Activated T-cell treated with anti-CD3 and anti-CD28 coated beads for 24 hours (primary cell): ENCODE data around the gene UXS1.
"Not testable (repeated sequence)": the region's sequence is repeated elsewhere in the genome, so short reads cannot be mapped to it uniquely, and the experiment has no call there.

ENCODE experiments used
- DNase-seq: peaks from one replicate; pipeline ENCODE4 v3.0.0-alpha.2; 2020; ENCODE audit warnings: low read depth

The UXS1 gene

DNA sequence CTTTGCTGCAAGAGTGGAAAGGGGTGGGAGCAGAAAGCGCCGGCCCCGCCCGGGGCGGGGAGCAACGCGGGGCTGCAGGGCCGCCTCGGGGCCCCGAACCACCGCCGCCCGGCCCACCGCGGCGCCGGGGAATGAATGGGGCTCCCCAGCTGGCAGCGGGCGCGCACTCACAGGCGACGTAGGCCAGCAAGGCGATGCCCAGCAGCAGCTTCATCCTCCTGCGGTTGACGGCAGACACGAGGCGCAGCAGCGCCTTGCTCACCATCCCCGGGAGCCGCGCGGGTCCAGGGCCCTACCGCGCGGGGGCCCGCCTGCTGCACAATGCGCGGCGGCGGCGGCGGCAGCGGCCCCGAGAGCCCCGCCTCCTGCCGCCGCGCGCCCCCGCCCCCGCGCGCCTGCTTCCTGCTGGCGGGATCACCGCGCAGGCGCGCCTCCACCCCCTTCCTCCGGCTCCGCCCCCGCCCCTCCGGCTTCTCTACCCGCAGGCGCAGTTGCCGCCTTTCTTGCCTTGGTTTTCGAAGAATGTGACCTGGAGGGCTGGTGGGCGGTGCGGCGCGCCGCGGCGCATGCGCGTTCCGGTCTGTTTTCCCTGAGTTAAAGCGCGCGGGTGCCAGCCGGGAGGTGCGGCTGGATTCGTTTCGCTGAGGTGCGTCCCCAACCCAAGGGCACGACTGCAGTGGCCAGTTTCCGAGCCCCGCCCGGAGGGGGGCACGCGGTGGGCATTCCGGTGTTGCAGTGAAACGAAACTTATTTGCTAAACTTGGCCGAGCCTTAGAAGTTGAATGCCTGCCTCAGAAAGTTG lies at the start of gene UXS1:
UXS1 (minus strand) TSS at position 325 of the 802 bp plus-strand sequence; CDS start at position 265, 60 bp downstream.
- peak; percentile 99 for DNase-seq

DNA sequence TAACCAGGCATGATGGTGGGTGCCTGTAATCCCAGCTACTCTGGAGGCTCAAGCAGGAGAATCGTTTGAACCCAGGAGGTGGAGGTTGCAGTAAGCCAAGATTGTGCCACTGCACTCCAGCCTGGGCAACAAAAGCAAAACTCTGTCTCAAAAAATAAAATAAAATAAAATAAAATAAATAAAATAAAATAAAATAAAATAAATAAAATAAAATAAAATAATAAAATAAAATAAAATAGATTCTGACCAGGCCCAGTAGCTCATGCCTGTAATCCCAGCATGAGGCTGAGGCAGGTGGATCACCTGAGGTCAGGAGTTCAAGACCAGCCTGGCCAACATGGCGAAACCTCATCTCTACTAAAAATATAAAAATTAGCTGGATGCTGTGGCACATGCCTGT lies 45.4 kb upstream of the UXS1 start:
- not testable (repeated sequence) for DNase-seq

DNA sequence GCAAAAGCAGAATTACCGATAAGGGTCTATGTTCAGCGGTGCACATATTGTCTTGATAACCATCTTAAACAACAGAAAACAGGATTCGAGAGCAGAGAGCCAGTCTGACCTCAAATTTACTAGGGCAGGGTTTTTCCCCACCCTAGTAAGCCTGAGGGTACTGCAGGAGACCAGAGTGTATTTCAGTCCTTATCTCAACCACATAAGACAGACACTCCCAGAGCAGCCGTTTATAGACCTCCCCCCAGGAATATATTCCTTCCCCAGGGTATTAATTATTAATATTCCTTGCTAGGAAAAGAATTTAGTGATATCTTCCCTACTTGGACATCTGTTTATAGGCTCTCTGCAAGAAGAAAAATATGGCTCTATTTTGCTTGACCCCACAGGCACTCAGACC lies 41.3 kb upstream of the UXS1 start:
- not testable (repeated sequence) for DNase-seq

DNA sequence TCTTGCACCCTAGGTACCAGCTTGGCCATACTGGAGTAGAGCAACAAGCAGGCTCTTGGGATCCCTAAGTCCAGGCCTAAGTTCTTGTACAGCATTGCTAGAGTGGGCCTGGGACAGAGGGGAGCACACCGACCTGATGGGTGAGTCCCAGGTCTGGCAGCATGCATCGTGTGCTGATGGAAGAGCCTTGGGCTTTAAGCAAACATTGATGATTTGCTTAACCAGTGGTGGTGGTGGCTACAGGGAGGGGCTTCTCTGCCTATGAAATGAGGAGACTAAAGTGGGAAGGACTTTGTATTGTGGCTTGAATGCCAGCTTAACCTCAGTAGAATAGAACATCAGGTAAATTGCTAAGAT lies 39.2 kb upstream of the UXS1 start:
- DNase-seq: no peak

DNA sequence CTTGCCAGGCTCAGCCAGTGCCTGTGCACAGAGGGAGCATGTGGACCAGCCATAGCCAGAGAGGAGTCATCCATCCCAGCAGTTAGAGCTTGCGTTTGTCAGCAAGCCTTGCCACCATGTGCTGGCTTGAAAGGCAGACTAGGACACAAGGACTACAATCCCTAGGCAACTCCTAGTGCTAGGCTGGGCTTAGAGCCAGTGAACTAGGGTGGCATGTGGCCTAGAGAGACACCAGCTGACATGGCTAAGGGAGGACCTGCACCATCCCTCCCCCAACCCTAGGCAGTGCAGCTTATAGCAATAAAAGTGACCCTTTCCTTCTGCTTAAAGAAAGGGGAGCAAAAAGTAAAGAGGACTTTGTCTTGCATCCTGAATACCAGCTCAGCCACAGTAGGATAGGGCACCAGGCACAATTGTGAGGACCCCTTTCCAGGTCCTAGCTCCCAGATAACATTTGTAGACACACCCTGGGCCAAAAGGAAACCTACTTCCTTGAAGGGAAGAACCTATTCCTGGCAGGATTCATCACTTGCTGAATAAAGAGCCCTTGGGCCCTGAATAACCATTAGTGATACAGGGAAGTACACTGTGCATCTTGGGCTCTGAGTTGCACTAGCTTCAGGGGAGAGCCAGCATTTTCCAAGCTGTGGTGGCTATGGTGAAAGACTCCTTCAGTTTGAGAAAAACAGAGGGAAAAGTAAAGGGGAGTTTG lies 38.7 kb upstream of the UXS1 start:
- DNase-seq: no peak

GRCh38 chr2:106223347-106223746 lies 29.2 kb upstream of the UXS1 start:
- DNase-seq: no peak

DNA sequence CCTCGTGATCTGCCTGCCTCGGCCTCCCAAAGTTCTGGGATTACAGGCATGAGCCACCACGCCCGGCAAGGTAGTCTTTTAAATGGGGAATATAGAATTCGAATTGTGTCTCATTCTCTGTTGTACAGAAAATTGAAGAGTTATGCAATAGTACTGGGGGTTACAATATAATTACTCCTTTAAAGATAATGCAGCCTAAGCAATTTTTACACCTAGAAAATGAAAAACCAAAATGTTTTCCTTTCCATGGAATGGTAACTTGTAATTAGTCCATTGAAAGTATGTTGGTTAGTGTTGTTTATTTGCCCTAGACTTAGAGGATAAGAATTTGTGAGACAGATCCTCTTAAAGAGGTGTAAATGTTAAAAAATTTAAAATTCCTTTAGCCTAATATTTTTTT lies 28.0 kb upstream of the UXS1 start:
- not testable (repeated sequence) for DNase-seq

DNA sequence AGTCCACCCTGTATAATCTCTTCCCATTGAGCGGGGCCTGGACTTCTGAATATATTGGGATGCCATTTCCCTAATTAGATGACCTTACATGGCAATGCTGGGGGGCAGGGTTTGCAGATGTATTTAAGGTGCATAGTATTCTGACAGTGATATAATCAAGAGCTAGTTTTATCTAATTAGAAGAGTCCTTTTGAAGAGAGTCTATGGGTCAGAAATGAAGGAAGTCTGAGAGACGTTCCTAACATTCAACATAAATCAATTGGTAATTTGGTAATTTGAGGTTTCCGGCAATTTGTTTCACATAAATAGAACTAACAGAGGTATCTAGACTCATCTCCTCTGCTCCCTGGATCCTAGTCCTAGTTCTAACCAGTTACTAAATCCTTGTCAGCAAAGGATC lies 25.7 kb upstream of the UXS1 start:
- no peak for DNase-seq

- not testable (repeated sequence) for DNase-seq
Measured at GRCh38 chr2:106219157-106219556, 25.1 kb upstream of the UXS1 start.

DNA sequence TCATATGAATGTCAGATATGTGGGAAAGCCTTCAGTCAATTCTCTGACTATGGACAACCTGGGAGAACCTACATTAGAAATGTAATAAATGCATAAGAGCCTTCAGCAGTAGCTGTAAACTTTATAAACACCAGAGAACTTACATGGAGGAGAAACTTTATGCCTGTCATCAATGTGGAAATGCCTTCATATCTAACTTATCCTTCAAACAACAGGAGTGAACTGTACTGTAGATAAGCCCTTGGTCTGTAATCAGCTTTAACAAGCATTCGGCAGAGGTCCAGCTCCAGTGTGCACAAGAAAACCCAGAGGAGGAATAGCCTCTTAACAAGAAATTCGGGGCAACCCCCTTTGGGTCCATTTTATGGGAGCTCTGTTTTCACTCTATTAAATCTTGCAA lies 14.8 kb upstream of the UXS1 start:
- no peak for DNase-seq

DNA sequence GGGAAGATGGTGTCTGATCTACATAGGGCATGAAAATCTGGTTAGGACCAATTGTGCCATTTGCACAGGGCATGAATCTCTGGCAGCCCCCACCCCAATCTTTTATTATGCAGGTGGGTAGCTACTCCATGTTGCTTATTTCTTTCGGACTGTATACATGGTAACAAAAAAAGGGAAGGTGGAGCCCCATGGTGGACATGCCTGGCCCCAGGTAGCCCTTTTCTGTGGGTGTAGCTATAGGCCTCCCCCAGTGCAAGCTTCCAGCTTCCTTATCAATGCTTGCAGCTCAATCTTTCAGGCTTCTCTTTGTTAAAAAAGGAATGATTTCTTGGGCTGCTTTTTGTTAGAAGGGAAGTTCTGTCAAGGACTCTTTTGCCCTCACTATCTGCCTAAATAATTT lies 14.3 kb upstream of the UXS1 start:
- no peak for DNase-seq

DNA sequence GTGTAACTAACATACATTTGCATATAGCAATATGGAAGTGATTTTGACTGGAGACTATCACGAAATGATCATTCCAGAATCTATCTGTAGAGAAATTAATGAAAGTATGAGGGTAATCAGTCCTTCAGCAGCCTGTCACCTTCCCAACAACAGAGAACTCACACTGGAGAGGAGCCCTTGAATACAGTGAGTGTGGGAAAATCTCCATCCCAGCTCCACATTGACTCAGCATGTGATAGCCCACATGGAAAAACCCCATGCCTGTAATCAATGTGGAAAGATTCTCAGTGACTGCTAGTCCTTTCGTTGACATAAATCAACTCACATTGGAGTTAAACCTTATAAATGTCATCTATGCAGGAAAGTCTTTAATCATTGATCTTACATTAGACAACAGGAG lies 13.1 kb upstream of the UXS1 start:
- DNase-seq: no peak

DNA sequence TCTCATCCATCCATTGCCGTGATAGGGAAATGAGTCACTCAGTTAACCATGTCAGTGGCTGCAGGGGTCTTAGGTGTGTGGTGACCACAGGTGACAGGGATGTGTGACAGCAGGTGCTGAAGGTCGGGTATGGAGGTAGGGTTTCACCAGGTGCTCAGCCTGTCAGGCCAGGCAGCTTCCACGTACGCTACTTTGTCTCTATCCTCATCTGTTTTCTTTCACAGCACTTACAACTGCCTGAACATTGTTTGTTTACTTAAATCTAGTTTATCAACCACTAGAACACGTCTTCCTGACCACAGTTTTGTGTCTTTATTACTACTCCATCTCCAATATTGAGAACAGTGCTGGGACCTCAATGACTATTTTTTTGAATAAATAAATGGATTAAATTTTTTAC lies 11.4 kb upstream of the UXS1 start:
- no peak for DNase-seq

DNA sequence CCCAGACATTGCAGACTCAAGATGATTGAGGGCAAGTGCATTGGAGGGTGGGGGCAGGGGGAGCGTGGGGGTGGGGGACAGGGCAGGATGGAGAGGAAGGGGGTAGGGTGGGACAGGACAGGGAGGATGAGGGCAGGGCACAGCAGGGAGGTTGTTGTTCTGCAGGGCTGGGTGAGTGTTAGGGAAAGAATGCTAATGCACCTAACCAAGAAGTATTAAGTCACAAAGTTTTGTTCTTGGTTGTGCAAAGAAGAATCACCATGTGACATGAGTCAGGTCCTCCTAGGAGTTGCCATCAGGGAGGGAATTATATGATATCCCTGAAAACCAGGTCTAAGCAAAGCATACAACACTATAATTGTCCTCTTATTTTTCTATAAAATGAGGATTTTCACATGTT lies 10.4 kb upstream of the UXS1 start:
- not testable (repeated sequence) for DNase-seq

DNA sequence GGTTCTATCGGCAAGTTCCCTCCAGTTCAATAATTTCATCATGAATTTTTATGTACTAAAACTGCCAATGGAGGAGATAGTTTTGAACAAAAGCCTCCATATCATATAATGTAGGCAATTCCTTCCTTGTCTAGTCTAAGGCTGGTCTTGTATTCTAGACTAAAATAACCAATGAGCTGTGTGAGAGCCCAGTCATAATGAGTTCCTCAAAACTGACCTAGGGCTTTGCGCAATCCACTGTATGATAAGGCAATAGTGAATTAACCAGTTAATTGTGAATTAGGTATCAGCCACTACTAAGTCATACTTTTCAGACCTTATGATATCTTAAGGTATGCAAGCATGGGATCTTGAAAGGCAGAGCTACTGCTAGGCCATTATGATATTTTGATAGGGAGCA lies 7.6 kb upstream of the UXS1 start:
- no peak for DNase-seq

GRCh38 chr2:106197878-106198277 lies 3.8 kb upstream of the UXS1 start:
- DNase-seq: no peak

DNA sequence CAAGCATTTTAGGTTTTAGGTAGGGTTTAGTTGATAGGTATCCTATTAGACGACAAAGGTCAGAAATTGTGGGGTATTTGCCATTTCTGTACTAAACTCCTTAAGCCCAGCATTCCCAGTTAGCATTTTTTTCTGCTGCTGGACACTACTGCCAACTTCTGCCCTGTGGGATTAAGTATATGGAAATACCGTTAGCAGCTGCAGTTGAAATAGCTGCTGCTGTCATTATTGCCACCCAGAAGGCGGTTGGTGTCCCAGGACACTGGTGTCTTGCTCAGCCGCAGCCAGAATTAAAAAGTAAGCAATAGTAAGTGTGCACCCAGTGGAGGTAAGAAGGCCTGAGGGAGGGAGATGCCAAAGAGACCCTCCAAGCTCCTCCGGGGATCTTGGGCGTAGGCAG lies 1.9 kb upstream of the UXS1 start:
- no peak for DNase-seq

DNA sequence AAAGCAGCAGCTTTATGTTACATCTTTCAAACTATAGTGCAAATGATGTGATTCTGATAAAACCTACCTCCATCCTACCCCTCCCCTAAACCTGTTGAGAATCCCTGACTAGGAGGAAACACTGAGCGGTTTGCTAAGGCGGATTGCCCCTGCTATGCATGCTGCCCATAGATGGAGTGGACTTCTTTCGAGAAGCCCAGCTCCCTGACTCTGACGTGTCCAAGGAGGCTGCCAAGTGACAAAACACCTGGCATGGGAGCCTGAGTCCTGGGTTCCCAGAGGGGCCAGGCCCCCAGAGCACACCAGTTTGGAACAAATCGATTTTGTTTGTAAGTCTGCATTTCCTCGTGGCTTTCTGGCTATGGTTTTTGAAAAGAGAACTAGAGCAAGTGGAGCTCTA lies 1.4 kb upstream of the UXS1 start:
- DNase-seq: no peak

DNA sequence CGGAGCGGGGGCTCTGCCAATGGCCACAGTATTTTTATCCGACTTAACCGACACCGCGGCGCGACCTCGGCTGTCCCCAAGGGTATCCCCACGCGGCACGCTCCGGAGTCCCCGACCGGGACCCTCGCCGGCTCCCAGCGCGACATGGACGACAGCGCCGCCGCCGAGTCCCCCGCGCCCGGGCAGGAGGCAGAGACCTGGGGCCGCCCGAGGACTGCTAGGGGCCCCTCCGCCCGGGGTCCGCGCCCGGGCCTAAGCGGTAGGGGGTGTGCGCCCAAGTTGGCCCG lies 468 bp downstream of the UXS1 start:
- no peak for DNase-seq

DNA sequence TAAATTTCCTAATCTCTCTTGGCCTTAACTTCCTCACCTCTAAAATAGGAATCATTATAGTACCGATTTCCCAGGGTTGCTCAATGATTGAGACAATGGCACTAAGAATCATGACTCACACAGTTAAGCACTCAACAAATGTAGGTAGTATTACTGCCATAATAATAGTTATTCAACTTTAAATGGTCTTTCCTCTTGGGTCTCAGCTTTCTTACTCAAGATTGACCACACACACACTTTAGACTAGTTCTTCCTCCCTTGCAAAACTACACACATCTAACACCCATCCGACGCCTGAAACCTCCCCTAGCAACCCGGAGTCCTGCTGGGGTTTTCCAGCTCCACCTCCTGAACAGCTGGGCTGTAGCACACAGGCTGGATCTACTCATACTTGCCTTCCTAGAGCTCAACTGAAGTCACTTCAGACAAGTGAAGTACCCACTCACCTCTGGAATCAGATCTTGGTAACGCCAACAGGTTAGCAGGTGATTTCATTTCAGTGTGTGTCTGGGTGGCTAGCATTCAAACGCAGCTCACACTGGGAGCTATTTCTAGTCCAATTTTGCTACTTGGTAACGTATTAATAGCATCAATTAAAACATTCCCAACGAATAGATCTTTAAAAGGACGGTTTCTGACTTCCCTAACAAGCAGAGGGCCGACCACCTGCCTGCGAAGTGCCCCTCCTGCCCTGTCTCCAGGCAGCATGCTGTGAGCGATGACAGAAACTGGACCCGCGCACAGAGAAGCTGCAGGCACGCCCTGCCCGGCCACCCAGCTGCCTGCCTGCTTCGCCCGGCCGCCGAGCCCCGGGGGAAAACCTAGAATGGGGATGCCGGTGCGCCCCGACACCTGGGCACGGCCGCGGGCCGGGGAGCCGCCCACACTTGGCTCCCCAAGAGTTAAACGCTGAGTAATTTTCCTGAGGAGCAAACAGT lies 1.1 kb downstream of the UXS1 start:
- DNase-seq: peak; percentile 49

DNA sequence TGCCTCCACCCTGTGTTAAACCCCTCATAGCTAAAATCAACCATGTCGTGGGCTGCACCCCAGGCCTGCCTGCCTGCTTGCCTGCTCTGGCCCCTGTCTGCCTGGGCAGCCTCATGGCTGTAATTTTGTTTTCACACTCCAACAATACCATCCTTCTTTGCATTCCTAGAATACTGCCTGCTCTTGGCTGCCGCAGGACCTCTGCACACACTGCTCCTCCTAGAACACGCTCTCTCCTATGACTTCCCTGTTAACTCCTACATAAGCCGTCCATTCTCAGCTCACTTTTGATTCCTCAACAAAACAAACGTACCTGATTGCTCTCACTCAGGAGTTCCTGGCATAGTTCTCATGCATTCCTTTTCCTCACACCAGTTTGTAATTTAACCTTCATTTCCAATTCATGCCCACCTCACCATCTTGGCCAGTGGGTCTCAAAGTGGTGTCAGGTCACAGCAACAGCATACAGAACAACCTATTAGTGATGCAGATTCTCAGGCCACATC lies 2.5 kb downstream of the UXS1 start:
- DNase-seq: no peak

- DNase-seq: no peak
Measured at GRCh38 chr2:106189764-106190468, 4.2 kb downstream of the UXS1 start.
